ENCODE data around the gene SORCS2. TPM values are rescaled to one million over a fixed set of nuclear protein-coding genes. Genes with fewer than 3 reads are reported as not detected.

Gene SORCS2
- total RNA-seq, 2 donors from 2014 or later: 1.5 to 1.7 TPM

DNA sequence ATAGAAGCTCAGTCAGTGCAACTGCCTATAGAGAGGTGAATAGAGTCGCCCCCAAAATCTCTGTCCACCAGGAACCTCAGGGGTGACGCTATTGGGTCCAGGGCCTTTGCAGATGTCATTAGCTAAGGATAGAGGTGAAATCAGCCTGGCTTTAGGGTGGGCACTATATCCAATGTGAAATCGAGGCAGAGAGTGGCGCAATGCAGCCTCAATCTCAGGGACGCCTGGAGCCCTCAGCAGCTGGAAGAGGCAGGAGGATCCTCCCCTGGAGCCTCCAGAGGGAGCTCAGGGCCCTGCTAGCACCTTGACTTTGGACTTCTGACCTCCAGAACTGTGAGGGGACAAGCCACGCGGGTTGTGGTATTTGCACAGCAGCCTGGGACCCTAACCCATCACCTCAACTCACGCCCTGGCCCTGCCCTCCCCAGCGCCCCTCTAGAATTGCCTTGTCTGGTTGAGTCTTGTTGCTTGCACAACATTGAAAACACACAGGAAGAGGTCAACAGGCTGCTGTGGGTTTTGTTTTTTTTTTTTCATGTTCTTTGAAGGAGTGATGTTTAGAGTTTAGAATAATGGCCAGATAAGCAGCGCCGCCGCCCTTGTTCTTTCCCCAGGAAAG is 331.8 kb downstream of the SORCS2 start:
- Histone ChIP-seq H3K9me3 (no peaks in the 10 kb centered on the region), H3K27me3 (no peaks in the 10 kb centered on the region), H3K27ac (no peak overlapping the region), H3K4me3 (no peak overlapping the region), H3K4me1 (peaks cover 0 to 7% of the 10 kb centered on the region in 2 donors), H3K36me3 (no peaks in the 10 kb centered on the region)
- no peak for DNase-seq (ENCODE audit: low spot score)
- TF ChIP-seq, protein P1, sequence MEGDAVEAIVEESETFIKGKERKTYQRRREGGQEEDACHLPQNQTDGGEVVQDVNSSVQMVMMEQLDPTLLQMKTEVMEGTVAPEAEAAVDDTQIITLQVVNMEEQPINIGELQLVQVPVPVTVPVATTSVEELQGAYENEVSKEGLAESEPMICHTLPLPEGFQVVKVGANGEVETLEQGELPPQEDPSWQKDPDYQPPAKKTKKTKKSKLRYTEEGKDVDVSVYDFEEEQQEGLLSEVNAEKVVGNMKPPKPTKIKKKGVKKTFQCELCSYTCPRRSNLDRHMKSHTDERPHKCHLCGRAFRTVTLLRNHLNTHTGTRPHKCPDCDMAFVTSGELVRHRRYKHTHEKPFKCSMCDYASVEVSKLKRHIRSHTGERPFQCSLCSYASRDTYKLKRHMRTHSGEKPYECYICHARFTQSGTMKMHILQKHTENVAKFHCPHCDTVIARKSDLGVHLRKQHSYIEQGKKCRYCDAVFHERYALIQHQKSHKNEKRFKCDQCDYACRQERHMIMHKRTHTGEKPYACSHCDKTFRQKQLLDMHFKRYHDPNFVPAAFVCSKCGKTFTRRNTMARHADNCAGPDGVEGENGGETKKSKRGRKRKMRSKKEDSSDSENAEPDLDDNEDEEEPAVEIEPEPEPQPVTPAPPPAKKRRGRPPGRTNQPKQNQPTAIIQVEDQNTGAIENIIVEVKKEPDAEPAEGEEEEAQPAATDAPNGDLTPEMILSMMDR (IDR thresholded peaks at IDR 0.05): no peak

DNA sequence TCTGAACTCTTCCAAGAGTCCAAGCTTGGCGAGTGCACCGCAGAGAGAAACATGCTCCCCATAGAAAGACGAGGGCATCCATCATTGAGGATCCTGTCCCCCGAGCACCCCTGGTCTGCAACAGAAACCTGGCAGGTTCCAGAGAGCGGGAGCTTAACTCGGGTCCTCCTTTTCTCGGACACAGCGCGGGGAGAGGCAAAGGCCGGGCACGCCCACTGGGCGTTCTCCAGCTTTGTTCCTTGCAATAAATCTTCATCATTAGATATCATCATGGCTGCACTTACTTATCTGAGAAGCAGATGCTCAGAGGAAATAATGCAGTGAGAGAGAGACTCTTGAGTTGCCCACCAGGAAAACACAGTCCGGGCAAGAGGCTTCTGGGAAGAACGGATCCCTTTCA is 332.5 kb downstream of the SORCS2 start:
- Histone ChIP-seq H3K27me3 (no peaks in the 10 kb centered on the region), H3K4me1 (peaks cover 0 to under 1% of the 10 kb centered on the region in 2 donors), H3K27ac (no peak overlapping the region), H3K4me3 (no peak overlapping the region), H3K9me3 (no peaks in the 10 kb centered on the region), H3K36me3 (no peaks in the 10 kb centered on the region)
- no peak for DNase-seq (ENCODE audit: low spot score)
- TF ChIP-seq, protein P1 (IDR thresholded peaks at IDR 0.05): no peak

DNA sequence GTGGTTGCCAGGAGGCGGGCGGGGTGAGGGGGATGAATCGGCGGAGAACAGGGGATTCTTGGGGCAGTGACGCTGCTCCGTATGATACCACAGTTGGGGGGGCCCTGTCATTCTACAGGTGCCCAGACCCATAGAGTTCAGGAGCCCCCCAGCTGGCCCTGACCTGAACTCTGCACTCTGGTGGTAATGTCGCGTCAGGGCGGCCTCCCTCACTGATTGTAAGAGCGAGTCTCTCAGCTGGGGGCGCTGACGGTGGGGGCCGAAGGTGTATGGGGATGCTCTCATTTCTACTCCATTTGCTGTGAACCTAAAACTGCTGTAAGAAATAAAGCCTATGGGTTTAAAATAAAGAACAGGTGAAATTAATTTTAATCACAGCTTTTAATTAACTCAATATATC is 334.2 kb downstream of the SORCS2 start:
- DNase-seq (ENCODE audit: low spot score): no peak
- TF ChIP-seq, protein P1 (IDR thresholded peaks at IDR 0.05): no peak
- H3K27me3 ChIP-seq: no peaks in the 10 kb centered on the region

DNA sequence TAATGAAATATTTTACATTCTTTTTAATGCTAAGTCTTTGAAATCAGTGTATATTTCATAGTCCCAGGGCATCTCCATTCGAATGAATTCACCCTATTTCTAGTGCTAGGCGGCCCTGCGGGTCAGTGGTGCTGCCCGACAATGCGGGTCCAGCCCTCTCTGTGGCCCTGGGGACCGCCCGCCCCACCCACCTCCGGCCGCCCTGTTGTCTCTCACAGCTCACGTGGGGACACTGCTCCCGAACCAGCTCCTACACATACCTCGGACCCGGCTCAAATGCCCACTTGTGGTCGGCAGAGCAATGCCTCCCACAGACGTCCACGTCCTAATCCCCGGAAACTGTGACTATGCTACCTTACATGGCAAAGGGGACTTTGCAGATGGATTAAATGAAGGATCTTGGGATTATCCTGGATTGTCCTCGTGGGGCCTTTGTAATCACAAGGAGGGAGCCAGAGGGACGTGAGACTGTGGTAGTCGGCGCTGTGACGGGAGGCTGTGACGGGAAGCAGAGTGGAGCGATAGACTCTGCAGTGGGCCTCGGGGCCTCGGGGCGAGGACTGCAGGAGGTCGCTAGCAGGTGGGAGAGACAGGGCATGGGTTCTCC is 334.7 kb downstream of the SORCS2 start:
- Histone ChIP-seq H3K4me1 (no peaks in the 10 kb centered on the region), H3K9me3 (no peaks in the 10 kb centered on the region), H3K27ac (no peak overlapping the region), H3K27me3 (no peaks in the 10 kb centered on the region), H3K4me3 (no peak overlapping the region), H3K36me3 (no peaks in the 10 kb centered on the region)
- DNase-seq (ENCODE audit: low spot score): no peak
- TF ChIP-seq, protein P1 (IDR thresholded peaks at IDR 0.05): no peak

More for the DNA sequence above, 334.2 kb downstream of the SORCS2 start:
- no peak overlapping the region for H3K4me3 ChIP-seq
- no peaks in the 10 kb centered on the region for H3K9me3 ChIP-seq
- H3K36me3 ChIP-seq: no peaks in the 10 kb centered on the region
- H3K27ac ChIP-seq: no peak overlapping the region
- no peaks in the 10 kb centered on the region for H3K4me1 ChIP-seq

DNA sequence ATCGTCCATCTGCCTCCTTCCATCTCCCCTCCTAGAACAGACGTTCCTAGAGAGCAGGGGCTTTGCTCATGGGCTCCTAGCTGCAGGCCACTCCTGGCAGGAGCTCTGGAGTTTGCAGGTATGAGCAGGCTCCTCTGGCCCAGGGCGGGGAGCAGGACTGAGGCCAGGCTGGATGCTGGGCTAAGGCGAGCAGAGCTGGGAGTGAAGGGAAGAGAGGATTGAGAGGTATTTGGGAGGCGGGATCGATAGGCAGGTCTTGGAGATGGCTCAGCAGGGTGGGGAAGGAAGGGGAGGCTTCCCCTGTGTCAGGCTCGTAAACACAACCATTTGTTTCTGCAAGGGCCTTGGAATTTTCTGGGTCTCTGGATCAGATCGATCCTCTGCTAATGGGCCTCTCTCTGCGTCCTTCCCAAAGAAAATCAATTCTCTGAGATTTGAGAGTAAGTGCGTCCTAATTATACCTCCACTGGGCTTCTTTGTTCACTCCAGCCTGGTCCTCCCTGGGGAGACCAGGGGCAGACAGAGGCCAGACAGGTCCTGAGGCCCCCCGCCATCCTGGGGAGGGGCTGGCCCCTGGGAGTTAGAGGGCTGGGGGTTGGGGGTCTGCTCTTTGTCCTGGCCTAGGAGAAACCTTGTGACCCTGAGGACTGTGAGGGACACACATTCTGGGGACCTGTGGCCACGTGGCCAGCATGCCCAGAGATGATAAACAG is 337.2 kb downstream of the SORCS2 start:
- TF ChIP-seq, protein P1 (IDR thresholded peaks at IDR 0.05): no peak
- H3K9me3 ChIP-seq: no peaks in the 10 kb centered on the region
- no peak for DNase-seq (ENCODE audit: low spot score)

More for the DNA sequence above, 337.2 kb downstream of the SORCS2 start:
- H3K36me3 ChIP-seq: no peaks in the 10 kb centered on the region
- no peak overlapping the region for H3K4me3 ChIP-seq
- no peak overlapping the region for H3K27ac ChIP-seq
- no peaks in the 10 kb centered on the region for H3K4me1 ChIP-seq
- no peaks in the 10 kb centered on the region for H3K27me3 ChIP-seq
